Adrenal gland (tissue), 12 donors: ENCODE results near the gene PTGFRN. TPM values are rescaled to one million over a fixed set of nuclear protein-coding genes. Genes with fewer than 3 reads are reported as not detected.

ENCODE experiments used
- DNase-seq, 7 donors: peaks; one replicate each; pipeline ENCODE4 v3.0.0-alpha.2; 2019 to 2020
- H3K27ac ChIP-seq, 5 donors: fragments of 200-600 bp; sonication (generic) in 4 of 5; 1 replicate in 3 of 5; 2 replicates in 2 of 5; pipeline versions ENCODE4 v1.5.1 to v1.8.0; 2016 to 2020; ENCODE audit warnings: mild to moderate bottlenecking in 1 of 5
- H3K27me3 ChIP-seq: fragments of 200-600 bp; 2 replicates; pipeline ENCODE4 v1.8.0; 2021
- H3K36me3 ChIP-seq, 2 donors: fragments of 200-600 bp; replicated peaks in 1 of 2; 1 replicate in 1 of 2; 2 replicates in 1 of 2; pipeline versions ENCODE4 v1.5.1 to v1.8.0; 2018 to 2022
- H3K4me1 ChIP-seq, 2 donors: fragments of 200-600 bp; replicated peaks in 1 of 2; 1 replicate in 1 of 2; 2 replicates in 1 of 2; pipeline versions ENCODE4 v1.5.1 to v1.8.0; 2018 to 2021
- H3K4me3 ChIP-seq, 4 donors: fragments of 200-600 bp; sonication (generic) in 3 of 4; one replicate each; pipeline ENCODE4 v1.5.1; 2016 to 2018
- H3K9me3 ChIP-seq, 3 donors: fragments of 200-600 bp; sonication (generic) in 1 of 3; replicated peaks in 1 of 3; 1 replicate in 2 of 3; 2 replicates in 1 of 3; pipeline versions ENCODE4 v1.5.1 to v1.8.0; 2016 to 2021
- POLR2A ChIP-seq, 2 donors: fragments of 450-650 bp; IDR thresholded peaks; one replicate each; pipeline ENCODE4 v1.6.1; 2017; ENCODE audit warnings: antibody characterized with exemption in 2 of 2, mild to moderate bottlenecking in 2 of 2, moderate library complexity in 1 of 2
- WGBS, 4 donors: extraction: QIAGEN DNeasy Blood & Tissue Kit in 2 of 4; methylation state at CpG; one replicate each; pipeline versions ENCODE4 v1.1.5 to v1.1.7; 2013 to 2017; 5-methylcytosine and 5-hydroxymethylcytosine counted together
- intact Hi-C, 2 donors: fragments of 100-400 bp; cut with DNase I; formaldehyde crosslinking; loops; one replicate each; pipeline versions ENCODE4 v1.14.1 to v1.15.0; 2022 to 2023
- polyA plus RNA-seq, 3 donors: library from polyadenylated mRNA; stranded (reverse); fragments of 200-250 nt in 2 of 3; fragments of 350-450 nt in 1 of 3; fragmentation: Illumina TruSeq in 1 of 3; extraction: RNeasy Lipid Tissue Mini Kit (QIAGEN cat#74804) in 1 of 3; gene quantifications; one replicate each; pipeline ENCODE4 v1.2.3, GENCODE V29; 2013 to 2014
- total RNA-seq, 9 donors: library from RNA; depleted of rRNA in 4 of 9; stranded (reverse); fragments of >200 nt in 4 of 9; fragments of 120-200 nt in 1 of 9; fragmentation: NEBNext Ultra II Directional in 1 of 9; extraction: Animal tissue kit (Norgen Biotek cat#: 25700) in 1 of 9; gene quantifications; one replicate each; pipeline versions ENCODE4 v1.1.0 to v1.2.4, GENCODE V29; 2013 to 2023
- TF ChIP-seq, protein P1 (sequence below), 6 experiments: fragments of 450-650 bp in 4 of 6; fragments of 200-600 bp in 2 of 6; sonication (generic) in 1 of 6; IDR thresholded peaks; 1 replicate in 5 of 6; 2 replicates in 1 of 6; pipeline versions ENCODE4 v1.5.1 to v1.8.0; 2016 to 2021; ENCODE audit warnings: antibody characterized with exemption in 6 of 6, mild to moderate bottlenecking in 2 of 6, moderate library complexity in 1 of 6
- donor health status: healthy with polysubstance abuse.
- donor health status: Bipolar disorder and iron deficiency.
- donor health status: DM: yes; HTN: yes; CAD: no.
- donor health status: DM: no; HTN: no; CAD: no.
- donor health status: DM: no; HTN: no; CAD: no.
- donor health status: DM: yes; HTN: yes; CAD: no.

PTGFRN gene
- total and polyA plus RNA-seq, 12 donors = 63.3 to 173 (median 67.4) TPM

DNA sequence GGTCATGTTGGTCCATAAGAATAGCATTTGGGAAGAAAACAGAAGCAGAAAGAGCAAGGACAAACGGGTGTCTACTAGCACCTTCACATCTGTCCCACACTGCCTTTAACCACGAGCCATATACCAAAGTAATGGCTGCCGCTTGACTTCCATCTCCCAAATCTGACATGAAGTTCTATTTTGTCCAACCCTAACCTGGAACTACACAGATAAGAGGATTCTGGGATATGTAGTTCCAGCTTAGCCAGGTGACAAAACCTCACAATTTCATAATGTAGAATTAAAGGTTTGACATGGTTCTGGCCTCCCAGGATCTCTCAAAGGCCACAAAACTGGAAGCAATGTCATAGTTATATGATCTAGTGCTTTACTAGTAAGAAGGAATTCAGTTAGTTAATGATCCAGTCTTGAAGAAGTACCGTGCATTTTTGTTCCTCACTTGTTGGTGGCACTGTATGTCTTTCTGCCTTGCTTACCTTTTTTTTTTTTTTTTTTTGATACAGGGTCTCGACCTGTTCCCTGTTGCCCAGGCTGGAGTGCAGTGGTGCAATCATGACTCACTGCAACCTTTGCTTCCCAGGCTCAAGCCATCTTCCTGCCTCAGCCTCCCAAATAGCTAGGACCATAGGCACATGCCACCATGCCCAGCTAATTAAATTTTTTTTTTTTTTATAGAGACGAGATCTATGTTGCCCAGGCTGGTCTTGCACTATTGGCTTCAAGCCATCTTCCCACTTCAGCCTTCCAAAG lies 17.5 kb downstream of the PTGFRN start:
- TF ChIP-seq, protein P1, sequence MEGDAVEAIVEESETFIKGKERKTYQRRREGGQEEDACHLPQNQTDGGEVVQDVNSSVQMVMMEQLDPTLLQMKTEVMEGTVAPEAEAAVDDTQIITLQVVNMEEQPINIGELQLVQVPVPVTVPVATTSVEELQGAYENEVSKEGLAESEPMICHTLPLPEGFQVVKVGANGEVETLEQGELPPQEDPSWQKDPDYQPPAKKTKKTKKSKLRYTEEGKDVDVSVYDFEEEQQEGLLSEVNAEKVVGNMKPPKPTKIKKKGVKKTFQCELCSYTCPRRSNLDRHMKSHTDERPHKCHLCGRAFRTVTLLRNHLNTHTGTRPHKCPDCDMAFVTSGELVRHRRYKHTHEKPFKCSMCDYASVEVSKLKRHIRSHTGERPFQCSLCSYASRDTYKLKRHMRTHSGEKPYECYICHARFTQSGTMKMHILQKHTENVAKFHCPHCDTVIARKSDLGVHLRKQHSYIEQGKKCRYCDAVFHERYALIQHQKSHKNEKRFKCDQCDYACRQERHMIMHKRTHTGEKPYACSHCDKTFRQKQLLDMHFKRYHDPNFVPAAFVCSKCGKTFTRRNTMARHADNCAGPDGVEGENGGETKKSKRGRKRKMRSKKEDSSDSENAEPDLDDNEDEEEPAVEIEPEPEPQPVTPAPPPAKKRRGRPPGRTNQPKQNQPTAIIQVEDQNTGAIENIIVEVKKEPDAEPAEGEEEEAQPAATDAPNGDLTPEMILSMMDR (IDR thresholded peaks at IDR 0.05) = no peak
- TF ChIP-seq POLR2A (IDR thresholded peaks at IDR 0.05) = no peak
- Histone ChIP-seq H3K27ac (no peak overlapping the region), H3K27me3 (no peaks in the 10 kb centered on the region), H3K36me3 (no peaks in the 10 kb centered on the region), H3K4me1 (peaks cover 8 to 9% of the 10 kb centered on the region in 2 donors), H3K4me3 (no peak overlapping the region), H3K9me3 (no peaks in the 10 kb centered on the region)
- 90 to 92% (median 91%) methylated on average over 6 of the region's 6 CpGs for WGBS, 4 donors
- intact Hi-C loops = no loop called here
- DNase-seq = no peak

DNA sequence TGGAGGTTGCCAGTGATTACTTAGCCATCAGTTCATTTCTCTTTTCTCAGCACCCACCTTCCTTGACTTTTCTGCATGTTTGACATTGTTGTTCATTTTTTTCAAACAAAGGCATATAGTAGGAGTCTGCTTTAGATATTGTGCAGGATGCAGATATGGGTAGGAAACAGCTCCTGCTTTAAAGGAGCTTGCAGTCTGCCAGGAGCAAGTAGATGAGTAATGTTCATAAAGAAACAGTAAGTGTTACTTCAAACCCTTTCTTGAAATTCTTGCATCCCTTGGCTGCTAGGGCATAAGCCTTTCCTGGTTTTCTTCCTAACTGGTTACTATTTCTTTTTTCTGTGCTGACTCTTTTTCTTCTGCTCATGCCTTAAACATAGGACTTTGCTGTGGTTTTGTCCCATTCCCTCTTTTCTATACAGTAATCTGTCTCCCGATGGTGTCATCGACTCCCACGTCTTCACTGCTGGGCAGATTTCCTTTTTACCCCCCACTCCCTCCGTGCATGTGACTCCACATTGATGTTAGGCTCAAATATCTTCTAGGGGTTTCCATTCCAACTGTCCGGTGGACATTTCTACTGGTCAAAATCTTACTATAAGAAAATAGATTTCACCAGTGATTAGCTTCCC lies 20.4 kb downstream of the PTGFRN start:
- Histone ChIP-seq H3K27ac (no peak overlapping the region), H3K4me1 (peaks cover 0 to 2% of the 10 kb centered on the region in 2 donors), H3K36me3 (no peaks in the 10 kb centered on the region), H3K27me3 (no peaks in the 10 kb centered on the region), H3K4me3 (no peak overlapping the region), H3K9me3 (no peaks in the 10 kb centered on the region)
- TF ChIP-seq, protein P1 (IDR thresholded peaks at IDR 0.05) = no peak
- no peak for TF ChIP-seq POLR2A (IDR thresholded peaks at IDR 0.05)
- intact Hi-C loops = no loop called here
- WGBS, 4 donors = 87 to 95% (median 91%) methylated on average over 5 of the region's 5 CpGs
- no peak for DNase-seq

DNA sequence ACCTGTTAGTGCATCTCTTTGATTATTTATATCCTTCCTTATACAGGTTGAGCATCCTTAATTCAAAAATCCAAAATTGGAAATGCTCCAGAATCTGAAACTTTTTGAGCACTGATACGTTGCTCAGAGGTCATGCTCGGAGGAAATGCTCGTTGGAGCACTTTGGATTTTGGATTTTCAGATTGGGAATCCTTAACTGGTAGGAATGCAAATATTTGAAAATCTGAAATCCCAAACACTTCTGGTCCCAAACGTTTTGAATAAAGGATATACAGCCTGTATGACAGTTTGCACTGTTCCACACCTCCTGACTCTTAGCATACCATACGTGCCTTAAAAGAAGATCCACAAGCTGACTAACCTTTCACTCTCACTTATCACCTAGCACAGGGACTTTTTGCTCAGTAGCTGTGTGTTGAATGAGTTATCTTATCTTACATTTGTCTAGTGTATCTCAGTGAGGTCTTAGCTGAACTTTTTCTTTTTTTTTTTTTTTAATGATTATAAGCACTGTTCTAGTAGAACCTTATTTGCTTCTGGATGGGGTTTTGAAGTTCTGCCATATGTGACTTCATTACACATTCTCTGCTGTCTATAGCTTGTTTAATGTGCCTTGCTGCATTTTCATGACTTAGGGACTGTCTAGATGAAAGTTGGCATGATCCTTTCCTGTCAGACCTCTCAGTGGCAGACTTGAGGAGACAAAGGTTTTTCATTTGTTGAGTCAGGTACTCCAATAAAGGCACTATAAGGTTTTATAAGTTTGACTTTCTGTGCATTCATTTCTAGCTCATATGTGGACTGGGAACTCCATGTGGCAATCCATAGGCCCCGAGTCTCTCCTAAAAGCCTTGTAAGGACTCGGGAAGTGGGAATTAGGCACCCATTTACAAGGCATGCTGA lies 21.6 kb downstream of the PTGFRN start:
- peaks cover 0 to 3% of the 10 kb centered on the region in 2 donors for H3K4me1 ChIP-seq
- no peak overlapping the region for H3K4me3 ChIP-seq
- 74 to 82% (median 78%) methylated on average over 7 of the region's 7 CpGs for WGBS, 4 donors
- H3K9me3 ChIP-seq = no peaks in the 10 kb centered on the region
- intact Hi-C loops = no loop called here
- no peak overlapping the region for H3K27ac ChIP-seq
- no peak for DNase-seq
- no peaks in the 10 kb centered on the region for H3K27me3 ChIP-seq
- no peaks in the 10 kb centered on the region for H3K36me3 ChIP-seq
- TF ChIP-seq POLR2A (IDR thresholded peaks at IDR 0.05) = no peak
- TF ChIP-seq, protein P1 (IDR thresholded peaks at IDR 0.05) = no peak
